Peyer's patch (tissue), 4 donors: ENCODE data around the gene ADGRG7. TPM values are rescaled to one million over a fixed set of nuclear protein-coding genes. Genes with fewer than 3 reads are reported as not detected.
A peak's percentile ranks its signal among the peaks of the same experiment; 100 is the strongest.

Experiments used
- DNase-seq, 3 donors: peaks; one replicate each; pipeline ENCODE4 v3.0.0-alpha.2; 2017 to 2019
- H3K27ac ChIP-seq, 4 donors: fragments of 200-600 bp; sonication (generic); one replicate each; pipeline ENCODE4 v1.5.1; 2016 to 2019
- H3K27me3 ChIP-seq, 2 donors: fragments of 200-600 bp; sonication (generic); one replicate each; pipeline ENCODE4 v1.5.1; 2019
- H3K36me3 ChIP-seq, 3 donors: fragments of 200-600 bp; sonication (generic); one replicate each; pipeline ENCODE4 v1.5.1; 2016 to 2019
- H3K4me1 ChIP-seq, 4 donors: fragments of 200-600 bp; sonication (generic); one replicate each; pipeline ENCODE4 v1.5.1; 2016 to 2019
- H3K4me3 ChIP-seq, 4 donors: fragments of 200-600 bp; sonication (generic); 1 replicate in 3 of 4; 2 replicates in 1 of 4; pipeline ENCODE4 v1.5.1; 2016 to 2019; ENCODE audit warnings: mild to moderate bottlenecking in 1 of 4
- H3K9me3 ChIP-seq, 4 donors: fragments of 200-600 bp; sonication (generic); one replicate each; pipeline ENCODE4 v1.5.1; 2016 to 2019; ENCODE audit warnings: mild to moderate bottlenecking in 1 of 4
- CTCF ChIP-seq, 6 experiments: fragments of 450-650 bp in 4 of 6; fragments of 200-600 bp in 2 of 6; sonication (generic) in 1 of 6; IDR thresholded peaks; one replicate each; pipeline ENCODE4 v1.5.1; 2017 to 2019; ENCODE audit warnings: antibody characterized with exemption in 6 of 6, mild to moderate bottlenecking in 3 of 6, moderate library complexity in 1 of 6
- POLR2A ChIP-seq, 2 donors: fragments of 450-650 bp; IDR thresholded peaks; one replicate each; pipeline ENCODE4 v1.5.1; 2017; ENCODE audit warnings: antibody characterized with exemption in 2 of 2, mild to moderate bottlenecking in 2 of 2, moderate library complexity in 2 of 2
- total RNA-seq, 4 donors: library from RNA; depleted of rRNA; stranded (reverse); fragments of >200 nt; gene quantifications; one replicate each; pipeline ENCODE4 v1.1.0, GENCODE V29; 2016

Gene ADGRG7
- total RNA-seq, 4 donors from 2014 or later: 5.8 to 124 (median 83.1) TPM

- peaks cover 0 to 11% (median 0%) of the 10 kb centered on the region in 3 donors for H3K36me3 ChIP-seq
- H3K9me3 ChIP-seq: no peaks in the 10 kb centered on the region
These were observed 101.0 kb downstream of the ADGRG7 start for GRCh38 chr3:100710261-100710968.

DNA sequence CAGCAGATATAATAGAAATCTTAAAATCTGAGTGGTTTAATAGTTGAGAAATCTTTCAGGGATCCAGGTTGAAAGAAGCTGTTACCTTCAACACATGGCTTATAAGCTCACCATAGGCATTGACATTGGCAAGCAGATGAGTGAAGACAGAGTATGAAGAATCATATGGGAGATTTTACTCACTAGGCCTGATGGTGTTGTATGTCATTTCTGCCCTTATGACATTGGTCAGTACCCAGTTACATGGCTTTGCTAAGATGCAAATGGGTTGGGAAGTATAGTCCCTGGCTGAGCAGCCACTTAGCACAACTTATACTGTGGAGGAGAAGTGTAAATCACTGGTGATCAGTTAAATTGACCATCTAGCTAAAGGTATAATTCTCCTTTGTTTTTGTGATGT, 105.8 kb downstream of the ADGRG7 start:
- Histone ChIP-seq H3K36me3 (peaks cover 0 to 32% (median 0%) of the 10 kb centered on the region in 3 donors), H3K9me3 (no peaks in the 10 kb centered on the region), H3K27me3 (no peaks in the 10 kb centered on the region), H3K4me1 (peaks cover 0 to 33% (median 0%) of the 10 kb centered on the region in 4 donors), H3K27ac (no peak overlapping the region), H3K4me3 (no peak overlapping the region)
- TF ChIP-seq POLR2A (IDR thresholded peaks at IDR 0.05) (no peak), CTCF (IDR thresholded peaks at IDR 0.05) (no peak)
- no peak for DNase-seq

More at GRCh38 chr3:100710261-100710968, 101.0 kb downstream of the ADGRG7 start:
- DNase-seq: peak; percentile 44 to 89 (median 69)
- peak in 4 of 6 experiments; percentile 18 to 73 (median 64) for TF ChIP-seq CTCF (IDR thresholded peaks at IDR 0.05)
- TF ChIP-seq POLR2A (IDR thresholded peaks at IDR 0.05): peak; percentile 49 to 74
- H3K4me1 ChIP-seq: peaks cover 0 to 22% (median 0%) of the 10 kb centered on the region in 4 donors
- peak overlapping the region; percentile 89 to 99 (median 94) for H3K27ac ChIP-seq
- no peaks in the 10 kb centered on the region for H3K27me3 ChIP-seq
- H3K4me3 ChIP-seq: peak overlapping the region; percentile 82 to 92 (median 86)

DNA sequence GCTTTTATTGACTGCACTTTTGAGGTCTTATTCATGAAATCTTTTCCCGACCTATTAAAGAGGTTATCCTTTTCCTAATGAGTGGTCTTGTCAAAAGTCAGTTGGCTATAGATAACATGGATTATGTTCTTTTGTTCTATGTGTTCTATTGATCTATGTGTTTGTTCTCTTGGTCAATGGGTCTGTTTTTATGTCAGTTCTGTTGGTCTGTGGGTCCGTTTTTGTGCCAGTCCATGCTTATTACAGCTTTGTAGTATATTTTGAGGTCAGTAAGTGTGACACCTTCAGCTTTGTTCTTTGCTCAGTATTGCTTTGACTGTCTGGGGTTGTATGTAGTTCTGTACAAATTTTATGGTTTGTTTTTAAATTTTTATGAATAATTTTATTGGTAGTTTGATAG, 107.7 kb downstream of the ADGRG7 start:
- H3K36me3 ChIP-seq: peaks cover 0 to 51% (median 0%) of the 10 kb centered on the region in 3 donors
- DNase-seq: no peak
- peaks cover 0 to 18% (median 0%) of the 10 kb centered on the region in 4 donors for H3K4me1 ChIP-seq
- H3K4me3 ChIP-seq: no peak overlapping the region
- H3K27ac ChIP-seq: no peak overlapping the region
- TF ChIP-seq CTCF (IDR thresholded peaks at IDR 0.05) (no peak), POLR2A (IDR thresholded peaks at IDR 0.05) (no peak)
- H3K27me3 ChIP-seq: no peaks in the 10 kb centered on the region
- H3K9me3 ChIP-seq: no peaks in the 10 kb centered on the region

DNA sequence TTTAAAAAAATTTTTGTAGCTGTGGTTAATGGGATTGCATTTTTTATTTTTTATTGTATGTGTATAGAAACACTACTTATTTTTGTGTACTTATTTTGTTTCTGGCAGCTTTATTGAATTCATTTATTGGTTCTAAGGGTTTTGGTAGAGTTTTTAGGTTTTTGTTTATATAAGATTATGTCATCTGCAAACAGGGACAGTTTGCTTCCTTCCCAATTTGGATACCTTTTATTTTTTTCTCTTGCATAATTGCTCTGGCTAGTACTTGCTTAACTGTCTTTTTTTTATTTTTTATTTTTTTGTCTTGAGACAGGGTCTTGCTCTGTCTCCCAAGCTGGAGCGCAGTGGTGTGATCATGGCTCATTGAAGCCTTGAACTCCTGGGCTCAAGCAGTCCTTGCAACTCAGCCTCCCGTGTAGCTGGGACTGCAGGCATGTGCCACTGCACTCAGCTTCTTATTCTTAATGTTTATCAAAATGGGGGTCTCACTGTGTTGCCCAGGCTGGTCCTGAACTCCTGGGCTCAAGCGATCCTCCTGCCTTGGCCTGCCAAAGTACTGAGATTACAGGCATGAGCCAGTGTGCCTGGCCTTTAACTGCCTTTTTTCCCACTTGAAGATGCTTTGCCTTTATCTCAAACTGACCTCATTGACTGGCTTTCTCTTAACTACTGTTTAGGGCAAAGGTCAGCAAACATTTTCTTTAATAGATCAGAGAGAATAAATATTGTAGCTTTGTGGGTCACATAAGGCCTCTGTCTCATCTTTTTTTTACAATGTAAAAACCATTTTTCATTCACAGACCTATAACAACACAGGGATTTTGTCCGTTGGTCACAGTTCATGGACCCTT, 108.5 kb downstream of the ADGRG7 start:
- TF ChIP-seq CTCF (IDR thresholded peaks at IDR 0.05) (no peak), POLR2A (IDR thresholded peaks at IDR 0.05) (no peak)
- Histone ChIP-seq H3K27me3 (no peaks in the 10 kb centered on the region), H3K27ac (no peak overlapping the region), H3K4me3 (no peak overlapping the region), H3K4me1 (peaks cover 0 to 18% (median 0%) of the 10 kb centered on the region in 4 donors), H3K36me3 (peaks cover 0 to 58% (median 0%) of the 10 kb centered on the region in 3 donors), H3K9me3 (no peaks in the 10 kb centered on the region)
- DNase-seq: no peak

DNA sequence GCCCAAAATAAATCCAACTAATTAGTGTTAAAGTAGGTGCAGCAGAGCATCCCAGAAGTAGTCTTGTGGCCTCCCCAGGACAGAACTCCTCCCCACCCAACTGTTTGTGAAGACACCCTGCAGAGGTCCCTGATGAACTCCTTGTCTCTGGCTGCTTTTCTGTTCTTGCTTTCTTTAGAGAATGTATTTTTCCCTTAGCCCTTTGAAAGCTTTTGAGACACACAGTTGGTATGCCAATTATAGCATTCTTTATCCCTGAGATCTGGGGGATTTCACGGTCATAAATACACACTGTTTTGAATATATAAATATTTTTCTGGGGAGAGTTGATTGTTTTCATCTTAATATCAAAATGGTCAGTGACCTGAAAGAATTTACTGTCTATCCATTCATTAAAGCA, 109.7 kb downstream of the ADGRG7 start:
- Histone ChIP-seq H3K36me3 (peaks cover 0 to 63% (median 0%) of the 10 kb centered on the region in 3 donors), H3K9me3 (no peaks in the 10 kb centered on the region), H3K4me1 (peaks cover 0 to 18% (median 0%) of the 10 kb centered on the region in 4 donors), H3K27me3 (no peaks in the 10 kb centered on the region), H3K27ac (no peak overlapping the region), H3K4me3 (no peak overlapping the region)
- DNase-seq: no peak
- TF ChIP-seq POLR2A (IDR thresholded peaks at IDR 0.05): no peak
- TF ChIP-seq CTCF (IDR thresholded peaks at IDR 0.05): no peak
